Uterus (tissue), 2 donors: ENCODE data around the gene PLEKHG1.

Experiments
- CTCF ChIP-seq, 4 experiments: fragments of 200-600 bp in 2 of 4; fragments of 450-650 bp in 2 of 4; sonication (generic) in 2 of 4; IDR thresholded peaks; one replicate each; pipeline ENCODE4 v1.5.1; 2016 to 2019; ENCODE audit warnings: antibody characterized with exemption in 4 of 4, mild to moderate bottlenecking in 2 of 4, moderate library complexity in 1 of 4
- POLR2A ChIP-seq, 2 donors: fragments of 450-650 bp; IDR thresholded peaks; one replicate each; pipeline ENCODE4 v1.6.1; 2016; ENCODE audit warnings: antibody characterized with exemption in 2 of 2, mild to moderate bottlenecking in 1 of 2, moderate library complexity in 1 of 2

DNA sequence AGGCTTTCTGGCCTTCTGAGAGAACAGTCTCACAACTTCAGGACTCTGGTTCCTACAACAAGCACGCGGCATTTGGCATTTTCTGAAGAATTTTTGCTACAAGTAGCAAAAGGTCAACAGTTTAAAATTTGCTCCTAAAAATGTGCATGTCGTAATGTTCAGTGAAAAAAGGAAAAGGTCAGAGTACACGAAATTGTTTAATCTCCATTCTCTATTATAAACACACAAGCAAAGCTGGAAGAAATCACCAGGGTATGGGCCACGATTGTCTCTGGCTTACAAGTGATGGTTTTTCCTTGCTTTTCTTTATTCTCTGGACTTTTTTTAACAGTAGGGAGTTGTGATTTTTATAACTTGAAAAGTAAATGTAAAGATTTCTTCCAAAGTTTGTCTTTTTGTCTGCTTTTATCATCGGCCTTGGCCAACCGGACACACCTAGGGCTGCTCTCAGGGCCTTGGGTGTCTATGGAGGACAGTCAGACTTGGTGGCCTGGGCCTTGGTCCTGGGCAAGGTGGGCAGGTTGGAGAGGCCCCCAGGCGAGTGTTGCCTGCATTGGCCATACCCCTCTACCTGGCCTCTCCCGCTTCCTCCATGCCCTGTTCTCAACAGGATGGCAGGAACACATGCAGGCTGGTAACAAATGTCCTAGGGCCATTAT is 32.4 kb downstream of the PLEKHG1 start:
- no peak for TF ChIP-seq CTCF (IDR thresholded peaks at IDR 0.05)
- TF ChIP-seq POLR2A (IDR thresholded peaks at IDR 0.05), result no peak
